HepG2 (cell line): ENCODE results near the gene PAIP2. TPM values are rescaled to one million over a fixed set of nuclear protein-coding genes. Genes with fewer than 3 reads are reported as not detected.

Source experiments
- AGO1 ChIP-seq: fragments of 200-400 bp; formaldehyde crosslinking; IDR thresholded peaks from 2 replicates; pipeline ENCODE4 v1.6.1; 2017; ENCODE audit warnings: mild to moderate bottlenecking, low read depth, low read length, moderate library complexity; ENCODE audit not compliant: poor library complexity, severe bottlenecking
- ATF3 ChIP-seq: sonication (generic); formaldehyde crosslinking; IDR thresholded peaks from 2 replicates; pipeline ENCODE4 v1.4.0; 2020; ENCODE audit warnings: missing genetic modification reagents
- DMAP1 ChIP-seq: IDR thresholded peaks from 2 replicates; pipeline ENCODE4 v1.6.1; 2016
- DNMT1 ChIP-seq: sonication (generic); formaldehyde crosslinking; IDR thresholded peaks from 2 replicates; pipeline ENCODE4 v1.5.1; 2020; ENCODE audit warnings: mild to moderate bottlenecking, missing genetic modification reagents
- E2F5 ChIP-seq: sonication (generic); formaldehyde crosslinking; conservative IDR thresholded peaks from 2 replicates; pipeline ENCODE4 v1.4.0; 2020; ENCODE audit warnings: missing genetic modification reagents
- ESRRA ChIP-seq: sonication (generic); formaldehyde crosslinking; IDR thresholded peaks from 2 replicates; pipeline ENCODE4 v1.5.1; 2020; ENCODE audit warnings: mild to moderate bottlenecking, low read depth, missing genetic modification reagents
- FOXP1 ChIP-seq, 2 experiments: fragments of 450-650 bp in 1 of 2; IDR thresholded peaks; 2 replicates each; pipeline ENCODE4 v1.6.1; 2017 to 2018; ENCODE audit warnings: antibody characterized with exemption in 1 of 2
- GTF3A ChIP-seq: sonication (generic); formaldehyde crosslinking; conservative IDR thresholded peaks from 2 replicates; pipeline ENCODE4 v1.4.0; 2020; ENCODE audit warnings: mild to moderate bottlenecking, missing genetic modification reagents
- HNF4G ChIP-seq, 2 experiments: sonication (generic) in 1 of 2; formaldehyde crosslinking in 1 of 2; IDR thresholded peaks; 2 replicates each; pipeline versions ENCODE4 v1.4.0 to v1.6.1; 2011 to 2020; ENCODE audit warnings: borderline replicate concordance in 2 of 2, low read depth in 2 of 2, mild to moderate bottlenecking in 2 of 2, low read length in 1 of 2, missing genetic modification reagents in 1 of 2, moderate library complexity in 1 of 2
- JARID2 ChIP-seq: sonication (generic); formaldehyde crosslinking; IDR thresholded peaks from 2 replicates; pipeline ENCODE4 v1.8.1; 2023; ENCODE audit warnings: missing genetic modification reagents, inconsistent platforms; ENCODE audit not compliant: insufficient replicate concordance
- KLF12 ChIP-seq: sonication (generic); formaldehyde crosslinking; IDR thresholded peaks from 2 replicates; pipeline ENCODE4 v1.4.0; 2020; ENCODE audit warnings: missing genetic modification reagents, borderline replicate concordance
- MYC ChIP-seq: sonication (generic); formaldehyde crosslinking; IDR thresholded peaks from 2 replicates; pipeline ENCODE4 v1.9.0; 2021; ENCODE audit warnings: missing genetic modification reagents, borderline replicate concordance
- NCOR1 ChIP-seq: fragments of 200-600 bp; sonication (generic); IDR thresholded peaks from 2 replicates; pipeline ENCODE4 v1.7.0; 2017; ENCODE audit warnings: antibody characterized with exemption, low read length, borderline replicate concordance
- PAWR ChIP-seq: sonication (generic); formaldehyde crosslinking; IDR thresholded peaks from 2 replicates; pipeline ENCODE4 v1.4.0; 2020; ENCODE audit warnings: missing genetic modification reagents, mild to moderate bottlenecking, borderline replicate concordance
- RCOR2 ChIP-seq: IDR thresholded peaks from 2 replicates; pipeline ENCODE4 v1.6.1; 2016; ENCODE audit warnings: missing biosample characterization, missing genetic modification reagents
- SIX1 ChIP-seq: sonication (generic); formaldehyde crosslinking; IDR thresholded peaks from 2 replicates; pipeline ENCODE4 v1.4.0; 2020; ENCODE audit warnings: missing genetic modification reagents, borderline replicate concordance
- SMYD3 ChIP-seq: sonication (generic); formaldehyde crosslinking; IDR thresholded peaks from 2 replicates; pipeline ENCODE4 v1.8.1; 2023; ENCODE audit warnings: mild to moderate bottlenecking, missing genetic modification reagents
- SOX6 ChIP-seq, 2 experiments: fragments of 450-650 bp in 1 of 2; sonication (generic) in 1 of 2; formaldehyde crosslinking in 1 of 2; IDR thresholded peaks; 2 replicates each; pipeline versions ENCODE4 v1.4.0 to v1.6.1; 2017 to 2020; ENCODE audit warnings: antibody characterized with exemption in 1 of 2, mild to moderate bottlenecking in 1 of 2, missing genetic modification reagents in 1 of 2
- SRF ChIP-seq: IDR thresholded peaks from 2 replicates; pipeline ENCODE4 v1.6.1; 2011; ENCODE audit warnings: mild to moderate bottlenecking, low read depth, low read length, moderate library complexity
- SRSF1 ChIP-seq: fragments of 200-400 bp; formaldehyde crosslinking; optimal IDR thresholded peaks from 2 replicates; pipeline ENCODE3; 2017; ENCODE audit warnings: mild to moderate bottlenecking, low read depth, low read length, moderate library complexity
- TEF ChIP-seq: sonication (generic); formaldehyde crosslinking; IDR thresholded peaks from 2 replicates; pipeline ENCODE4 v1.5.0; 2020; ENCODE audit warnings: missing genetic modification reagents
- TMF1 ChIP-seq: sonication (generic); formaldehyde crosslinking; IDR thresholded peaks from 2 replicates; pipeline ENCODE4 v1.8.1; 2022; ENCODE audit warnings: low read depth, missing genetic modification reagents
- ZBTB39 ChIP-seq: sonication (generic); formaldehyde crosslinking; IDR thresholded peaks from 2 replicates; pipeline ENCODE4 v1.5.0; 2020; ENCODE audit warnings: missing genetic modification reagents
- ZKSCAN5 ChIP-seq: sonication (generic); formaldehyde crosslinking; IDR thresholded peaks from 2 replicates; pipeline ENCODE4 v1.5.1; 2020; ENCODE audit warnings: mild to moderate bottlenecking, missing genetic modification reagents
- ZNF30 ChIP-seq: sonication (generic); formaldehyde crosslinking; IDR thresholded peaks from 2 replicates; pipeline ENCODE4 v1.5.0; 2020; ENCODE audit warnings: mild to moderate bottlenecking, missing genetic modification reagents
- ZNF652 ChIP-seq: IDR thresholded peaks from 2 replicates; pipeline ENCODE4 v1.6.1; 2016; ENCODE audit warnings: low read depth, borderline replicate concordance
- ZNF777 ChIP-seq: sonication (generic); formaldehyde crosslinking; IDR thresholded peaks from 2 replicates; pipeline ENCODE4 v1.4.0; 2020; ENCODE audit warnings: missing genetic modification reagents
- polyA plus RNA-seq, 8 experiments: library from polyadenylated mRNA; depleted of rRNA in 3 of 8; stranded (reverse) in 7 of 8; unstranded in 1 of 8; fragments of >200 nt; fragmentation: Illumina TruSeq in 4 of 8; extraction: Trizol in 4 of 8; gene quantifications; 2 replicates each; pipeline versions ENCODE4 v1.2.1 to v1.2.3, GENCODE V29; 2011 to 2016; ENCODE audit warnings: low read depth in 4 of 8, missing spikeins in 1 of 8, mixed read lengths in 1 of 8; ENCODE audit not compliant: insufficient read depth in 1 of 8
- total RNA-seq, 5 experiments: library from RNA; depleted of rRNA; stranded (reverse); fragments of >200 nt; fragmentation: Illumina TruSeq; extraction: Trizol; gene quantifications; 2 replicates each; pipeline ENCODE4 v1.2.3, GENCODE V29; 2016; ENCODE audit warnings: low read depth in 1 of 5

PAIP2 gene
- total and polyA plus RNA-seq, 2 of the 13 experiments (the other 11 are each of a cell fraction or from before 2014, with no cell fraction given), result 61.5 to 76.3 TPM

GRCh38 chr5:139403787-139404483 is 62.3 kb downstream of the PAIP2 start, which contains the start of gene SPATA24 (continued):
- TF ChIP-seq AGO1 (peak; percentile 71), RCOR2 (CRISPR knock-in tag) (no peak), ATF3 (CRISPR knock-in tag) (no peak), ESRRA (CRISPR knock-in tag) (no peak), ZNF652 (CRISPR knock-in tag) (no peak), SRF (0 out of 2 replicates have a peak, but pooled peaks have one; percentile 40), GTF3A (CRISPR knock-in tag) (no peak), PAWR (no peak), ZNF777 (CRISPR knock-in tag) (peak; percentile 26; the same call in 1 of the 2 replicates), FOXP1 (IDR thresholded peaks at IDR 0.05) (no peak), FOXP1 (CRISPR knock-in tag; IDR thresholded peaks at IDR 0.05) (no peak), HNF4G (IDR thresholded peaks at IDR 0.05; ENCODE audit: borderline replicate concordance, low read depth, low read length) (no peak), HNF4G (CRISPR knock-in tag; IDR thresholded peaks at IDR 0.05; ENCODE audit: borderline replicate concordance, low read depth) (no peak), NCOR1 (peak; percentile 41; the same call in 1 of the 2 replicates), ZNF30 (CRISPR knock-in tag) (no peak), SMYD3 (CRISPR knock-in tag) (no peak), ZKSCAN5 (CRISPR knock-in tag) (no peak), ZBTB39 (CRISPR knock-in tag) (no peak), SRSF1 (no peak), DNMT1 (CRISPR knock-in tag) (no peak), TEF (CRISPR knock-in tag) (no peak), E2F5 (no peak), SIX1 (CRISPR knock-in tag) (no peak), MYC (peak; percentile 66; the same call in 1 of the 2 replicates), KLF12 (CRISPR knock-in tag) (no peak; the same call in 1 of the 2 replicates), JARID2 (no peak), SOX6 (IDR thresholded peaks at IDR 0.05) (no peak), SOX6 (CRISPR knock-in tag; IDR thresholded peaks at IDR 0.05) (0 out of 2 replicates have a peak, but pooled peaks have one; percentile 24), TMF1 (CRISPR knock-in tag) (no peak), DMAP1 (CRISPR knock-in tag) (peak; percentile 46; the same call in 1 of the 2 replicates)
